HepG2 (cell line): ENCODE results near the gene PALM. TPM values are rescaled to one million over a fixed set of nuclear protein-coding genes. Genes with fewer than 3 reads are reported as not detected.
A peak's percentile ranks its signal among the peaks of the same experiment; 100 is the strongest.

Source experiments
- ATAC-seq: fragments of 200-7000 bp; cut with Tn5 transposase; 3 replicates; pipeline ENCODE4 v1.9.1; 2020; ENCODE audit warnings: mild to moderate bottlenecking, moderate library complexity
- BruUV-seq: library from RNA; stranded (reverse); fragments of 400-500 nt; replicated peaks from 2 replicates; lab custom pipeline; 2021; lab: Mats Ljungman, UMichigan
- CTCF ChIA-PET: fragments of 300-600 bp; formaldehyde crosslinking; extraction: SDS; loops from one replicate; lab custom pipeline; 2021; ENCODE audit warnings: low total read pairs, inconsistent platforms, low intra/inter-chr PET ratio; lab: Yijun Ruan, JAX
- POLR2A ChIA-PET: fragments of 350-600 bp; sonication (Branson Sonifier 250); formaldehyde crosslinking; loops from one replicate; lab custom pipeline; 2020; ENCODE audit warnings: antibody characterized with exemption, inconsistent platforms; lab: Yijun Ruan, JAX
- DNase-seq: peaks from one replicate; pipeline ENCODE4 v3.0.0-alpha.2; 2015; ENCODE audit warnings: low spot score
- FAIRE-seq: peaks from 3 replicates; lab custom pipeline; 2011; peaks lifted over from hg19 to GRCh38; lab: Jason Lieb, UNC
- H2AFZ ChIP-seq: one replicate; pipeline ENCODE4 v1.6.1; 2011; ENCODE audit warnings: low read length, inconsistent platforms
- H3K27ac ChIP-seq: fragments of 300-600 bp; 3 replicates; pipeline ENCODE4 v1.8.0; 2011; ENCODE audit warnings: mixed run types, mild to moderate bottlenecking, mixed read lengths, low read length, inconsistent platforms; ENCODE audit not compliant: insufficient read depth; ENCODE audit errors: extremely low read length
- H3K27me3 ChIP-seq, 2 experiments: fragments of 200-600 bp in 1 of 2; 2 replicates in 1 of 2; 3 replicates in 1 of 2; pipeline versions ENCODE4 v1.6.0 to v1.8.0; 2011; ENCODE audit warnings: low read length in 2 of 2, mild to moderate bottlenecking in 2 of 2, moderate library complexity in 2 of 2, inconsistent platforms in 1 of 2; ENCODE audit not compliant: insufficient read depth in 2 of 2, control insufficient read depth in 1 of 2
- H3K36me3 ChIP-seq, 2 experiments: fragments of 200-600 bp in 1 of 2; replicated peaks in 1 of 2; 2 replicates in 1 of 2; 3 replicates in 1 of 2; pipeline versions ENCODE4 v1.5.1 to v1.8.0; 2011; ENCODE audit warnings: low read length in 2 of 2, inconsistent platforms in 1 of 2; ENCODE audit not compliant: insufficient read depth in 2 of 2, control insufficient read depth in 1 of 2
- H3K4me1 ChIP-seq: 2 replicates; pipeline ENCODE4 v1.5.1; 2012; ENCODE audit warnings: low read length, inconsistent platforms; ENCODE audit not compliant: insufficient read depth
- H3K4me2 ChIP-seq: 2 replicates; pipeline ENCODE4 v1.6.0; 2011; ENCODE audit warnings: low read depth, low read length, inconsistent platforms
- H3K4me3 ChIP-seq, 3 experiments: fragments of 200-600 bp in 1 of 3; sonication (generic), shearing (Covaris generic) in 1 of 3; replicated peaks in 1 of 3; 2 replicates each; pipeline ENCODE4 v1.5.1; 2011 to 2016; ENCODE audit warnings: low read length in 3 of 3, inconsistent platforms in 2 of 3, low read depth in 2 of 3, mild to moderate bottlenecking in 2 of 3, control low read depth in 1 of 3, mixed read lengths in 1 of 3; ENCODE audit not compliant: insufficient read depth in 1 of 3
- H3K79me2 ChIP-seq: one replicate; pipeline ENCODE4 v1.6.1; 2011; ENCODE audit warnings: low read length, inconsistent platforms; ENCODE audit not compliant: insufficient read depth
- H3K9ac ChIP-seq: 2 replicates; pipeline ENCODE4 v1.6.0; 2011; ENCODE audit warnings: mild to moderate bottlenecking, low read depth, low read length, inconsistent platforms; ENCODE audit not compliant: insufficient read depth
- H3K9me3 ChIP-seq: 2 replicates; pipeline ENCODE4 v1.5.1; 2012; ENCODE audit warnings: mild to moderate bottlenecking, low read length
- H4K20me1 ChIP-seq: 2 replicates; pipeline ENCODE4 v1.6.0; 2011; ENCODE audit warnings: inconsistent platforms, mild to moderate bottlenecking, low read length, moderate library complexity; ENCODE audit not compliant: insufficient read depth
- BCL6 ChIP-seq: IDR thresholded peaks from 2 replicates; pipeline ENCODE4 v1.6.1; 2016; ENCODE audit warnings: missing genetic modification reagents, missing compliant biosample characterization
- DPF2 ChIP-seq: sonication (generic); formaldehyde crosslinking; IDR thresholded peaks from 2 replicates; pipeline ENCODE4 v1.4.0; 2020; ENCODE audit warnings: mild to moderate bottlenecking, low read depth, missing genetic modification reagents, borderline replicate concordance
- NR1H2 ChIP-seq: sonication (generic); formaldehyde crosslinking; IDR thresholded peaks from 2 replicates; pipeline ENCODE4 v1.8.1; 2022; ENCODE audit warnings: low read depth, missing genetic modification reagents, borderline replicate concordance
- PATZ1 ChIP-seq: sonication (generic); formaldehyde crosslinking; IDR thresholded peaks from 2 replicates; pipeline ENCODE4 v1.4.0; 2020; ENCODE audit warnings: missing genetic modification reagents
- PCBP2 ChIP-seq: fragments of 200-400 bp; formaldehyde crosslinking; optimal IDR thresholded peaks from 2 replicates; pipeline ENCODE3; 2018; ENCODE audit warnings: low read length, low read depth; ENCODE audit not compliant: poor library complexity, severe bottlenecking
- POGZ ChIP-seq: sonication (generic); formaldehyde crosslinking; IDR thresholded peaks from 2 replicates; pipeline ENCODE4 v1.4.0; 2020; ENCODE audit warnings: mild to moderate bottlenecking, missing genetic modification reagents
- SCMH1 ChIP-seq: sonication (generic); formaldehyde crosslinking; IDR thresholded peaks from 2 replicates; pipeline ENCODE4 v1.9.0; 2021; ENCODE audit warnings: missing genetic modification reagents, mild to moderate bottlenecking, borderline replicate concordance
- SMAD1 ChIP-seq: sonication (generic); formaldehyde crosslinking; IDR thresholded peaks from 2 replicates; pipeline ENCODE4 v1.4.0; 2020; ENCODE audit warnings: missing genetic modification reagents, low read depth, mild to moderate bottlenecking, borderline replicate concordance
- SNAPC2 ChIP-seq: sonication (generic); formaldehyde crosslinking; IDR thresholded peaks from 2 replicates; pipeline ENCODE4 v1.8.1; 2022; ENCODE audit warnings: mild to moderate bottlenecking, missing genetic modification reagents
- TBX3 ChIP-seq: fragments of 450-650 bp; IDR thresholded peaks from 2 replicates; pipeline ENCODE4 v1.6.1; 2017; ENCODE audit warnings: antibody characterized with exemption, mild to moderate bottlenecking, inconsistent platforms, borderline replicate concordance
- ZNF512B ChIP-seq: sonication (generic); formaldehyde crosslinking; IDR thresholded peaks from 2 replicates; pipeline ENCODE4 v1.5.1; 2020; ENCODE audit warnings: missing genetic modification reagents, mild to moderate bottlenecking, borderline replicate concordance
- ZNF614 ChIP-seq: IDR thresholded peaks from 2 replicates; pipeline ENCODE4 v1.6.1; 2018; ENCODE audit warnings: missing biosample characterization, missing genetic modification reagents, inconsistent platforms, borderline replicate concordance
- ZNF770 ChIP-seq: sonication (generic); formaldehyde crosslinking; IDR thresholded peaks from 2 replicates; pipeline ENCODE4 v1.5.0; 2020; ENCODE audit warnings: mild to moderate bottlenecking, missing genetic modification reagents
- WGBS: methylation state at CpG from one replicate; pipeline ENCODE4 v1.1.6; 2017; ENCODE audit warnings: low lambda C conversion rate; 5-methylcytosine and 5-hydroxymethylcytosine counted together
- in situ Hi-C: cut with HindIII; loops from 2 replicates; pipeline ENCODE4 v1.10.0; 2017; ENCODE audit warnings: low pct_unique_long_range_greater_than_20kb; ENCODE audit not compliant: extremely low pct_ligation_motif_present
- intact Hi-C: fragments of 100-400 bp; cut with micrococcal nuclease; formaldehyde crosslinking; loops from one replicate; pipeline ENCODE4 v1.10.0; 2022; ENCODE audit not compliant: unreplicated experiment
- polyA plus RNA-seq, 8 experiments: library from polyadenylated mRNA; depleted of rRNA in 3 of 8; stranded (reverse) in 7 of 8; unstranded in 1 of 8; fragments of >200 nt; fragmentation: Illumina TruSeq in 4 of 8; extraction: Trizol in 4 of 8; gene quantifications; 2 replicates each; pipeline versions ENCODE4 v1.2.1 to v1.2.3, GENCODE V29; 2011 to 2016; ENCODE audit warnings: low read depth in 4 of 8, missing spikeins in 1 of 8, mixed read lengths in 1 of 8; ENCODE audit not compliant: insufficient read depth in 1 of 8
- total RNA-seq, 5 experiments: library from RNA; depleted of rRNA; stranded (reverse); fragments of >200 nt; fragmentation: Illumina TruSeq; extraction: Trizol; gene quantifications; 2 replicates each; pipeline ENCODE4 v1.2.3, GENCODE V29; 2016; ENCODE audit warnings: low read depth in 1 of 5

PALM gene
- total and polyA plus RNA-seq, 2 of the 13 experiments (the other 11 are each of a cell fraction or from before 2014, with no cell fraction given): 4.0 to 9.7 TPM

- TF ChIP-seq TBX3: 0 out of 2 replicates have a peak, but pooled peaks have one; percentile 16
Observed at GRCh38 chr19:726993-727956, 18.5 kb downstream of the PALM start (continued).

GRCh38 chr19:728011-728410 lies 19.3 kb downstream of the PALM start:
- no TSS peak for BruUV-seq
- Histone ChIP-seq H3K4me2 (no peak overlapping the region), H3K27ac (no peak overlapping the region), H3K4me3 (no peak overlapping the region), H4K20me1 (no peaks in the 10 kb centered on the region), H3K36me3 (no peaks in the 10 kb centered on the region), H3K9me3 (no peaks in the 10 kb centered on the region), H3K9ac (no peak overlapping the region), H3K4me1 (peaks cover 5% of the 10 kb centered on the region), H2AFZ (no peak overlapping the region), H3K79me2 (no peaks in the 10 kb centered on the region), H3K27me3 (no peaks in the 10 kb centered on the region)
- ATAC-seq (peak; percentile 16; the same call in 1 of the 3 replicates), DNase-seq (no peak), FAIRE-seq (no peak)
- in situ Hi-C loops: no loop called here
- intact Hi-C loops: no loop called here
- ChIA-PET CTCF (no interaction called here), POLR2A (no interaction called here)
- 91% methylated on average over 18 of the region's 26 CpGs for WGBS
- TF ChIP-seq PATZ1 (CRISPR knock-in tag) (peak; percentile 29; the same call in 1 of the 2 replicates), POGZ (CRISPR knock-in tag) (no peak), BCL6 (CRISPR knock-in tag) (no peak), DPF2 (CRISPR knock-in tag) (no peak), SMAD1 (CRISPR knock-in tag) (no peak), SCMH1 (CRISPR knock-in tag) (no peak), ZNF770 (CRISPR knock-in tag) (no peak), ZNF512B (no peak), ZNF614 (no peak), SNAPC2 (CRISPR knock-in tag) (no peak), NR1H2 (CRISPR knock-in tag) (no peak), PCBP2 (no peak)
